PC-3 (cell line): Measurements from ENCODE around the gene MGAM2. TPM values are rescaled to one million over a fixed set of nuclear protein-coding genes. Genes with fewer than 3 reads are reported as not detected.

Source experiments
- ATAC-seq: fragments of 200-7000 bp; cut with Tn5 transposase; 2 replicates; pipeline ENCODE4 v1.9.1; 2020; ENCODE audit warnings: mild to moderate bottlenecking, moderate library complexity
- BruUV-seq: library from RNA; stranded (reverse); fragments of 400-500 nt; replicated peaks from 2 replicates; lab custom pipeline; 2021; lab: Mats Ljungman, UMichigan
- CTCF ChIA-PET: fragments of 300-600 bp; sonication (Branson Sonifier 250); formaldehyde crosslinking; loops from one replicate; lab custom pipeline; 2022; ENCODE audit warnings: antibody characterized with exemption; lab: Charles Lee
- POLR2A ChIA-PET: fragments of 300-600 bp; sonication (Branson Sonifier 250); formaldehyde crosslinking; loops from one replicate; lab custom pipeline; 2022; ENCODE audit warnings: antibody characterized with exemption; ENCODE audit not compliant: unreplicated experiment; lab: Charles Lee
- DNase-seq: peaks from one replicate; pipeline ENCODE4 v3.0.0-alpha.2; 2015
- H2AFZ ChIP-seq: fragments of 300-600 bp; sonication (generic); 2 replicates; pipeline ENCODE4 v1.6.0; 2016; ENCODE audit warnings: antibody characterized with exemption, low read length
- H3F3A ChIP-seq: fragments of 300-600 bp; sonication (generic); one replicate; pipeline ENCODE4 v1.6.0; 2017; ENCODE audit warnings: antibody characterized with exemption, low read length, control low read depth, mild to moderate bottlenecking; ENCODE audit not compliant: unreplicated experiment
- H3K27ac ChIP-seq: fragments of 300-600 bp; sonication (generic); 2 replicates; pipeline ENCODE4 v1.5.1; 2016; ENCODE audit warnings: mild to moderate bottlenecking, low read length
- H3K27me3 ChIP-seq: fragments of 300-600 bp; sonication (generic); 2 replicates; pipeline ENCODE4 v1.6.1; 2016; ENCODE audit warnings: low read length, mixed read lengths
- H3K36me3 ChIP-seq: fragments of 300-600 bp; sonication (generic); 2 replicates; pipeline ENCODE4 v1.6.1; 2016; ENCODE audit warnings: low read depth, mixed run types, low read length, mixed read lengths
- H3K4me1 ChIP-seq: fragments of 300-600 bp; sonication (generic); 2 replicates; pipeline ENCODE4 v1.5.1; 2016; ENCODE audit warnings: low read length; ENCODE audit not compliant: insufficient read depth
- H3K4me2 ChIP-seq: fragments of 300-600 bp; sonication (generic); 2 replicates; pipeline ENCODE4 v1.6.0; 2016; ENCODE audit warnings: low read length
- H3K4me3 ChIP-seq: fragments of 300-600 bp; sonication (generic); 2 replicates; pipeline ENCODE4 v1.5.1; 2016; ENCODE audit warnings: mild to moderate bottlenecking, low read length, mixed read lengths
- H3K79me2 ChIP-seq: fragments of 300-600 bp; sonication (generic); 2 replicates; pipeline ENCODE4 v1.6.1; 2017; ENCODE audit warnings: low read length, mixed read lengths
- H3K9ac ChIP-seq: fragments of 300-600 bp; sonication (generic); 2 replicates; pipeline ENCODE4 v1.6.0; 2016; ENCODE audit warnings: mild to moderate bottlenecking, low read length
- H3K9me2 ChIP-seq: fragments of 300-600 bp; sonication (generic); replicated peaks from 2 replicates; pipeline ENCODE4 v1.6.1; 2016; ENCODE audit warnings: mixed run types, low read length, mixed read lengths
- H3K9me3 ChIP-seq: fragments of 300-600 bp; sonication (generic); 2 replicates; pipeline ENCODE4 v1.6.1; 2016; ENCODE audit warnings: low read length, mixed read lengths
- H4K20me1 ChIP-seq: fragments of 300-600 bp; sonication (generic); 2 replicates; pipeline ENCODE4 v1.6.1; 2016; ENCODE audit warnings: low read length, mixed read lengths
- EZH2 ChIP-seq: fragments of 300-600 bp; sonication (generic); IDR thresholded peaks from one replicate; pipeline ENCODE4 v1.6.1; 2017; ENCODE audit warnings: antibody characterized with exemption, mild to moderate bottlenecking, low read length; ENCODE audit not compliant: unreplicated experiment
- EZH2phosphoT487 ChIP-seq: fragments of 300-600 bp; sonication (generic); IDR thresholded peaks from 2 replicates; pipeline ENCODE4 v1.6.1; 2018; ENCODE audit warnings: mild to moderate bottlenecking, antibody characterized with exemption, low read length, borderline replicate concordance
- intact Hi-C: fragments of 100-400 bp; cut with micrococcal nuclease; formaldehyde crosslinking; loops from 2 replicates; pipeline ENCODE4 v1.9.0; 2023
- total RNA-seq: library from RNA; depleted of rRNA; stranded (reverse); fragments of >200 nt; gene quantifications from 2 replicates; pipeline ENCODE4 v1.2.3, GENCODE V29; 2014
- TF ChIP-seq, protein P1 (sequence below): fragments of 300-600 bp; sonication (generic); conservative IDR thresholded peaks from 2 replicates; pipeline ENCODE4 v1.5.1; 2017; ENCODE audit warnings: antibody characterized with exemption, low read depth, mild to moderate bottlenecking, low read length

The MGAM2 gene
- total RNA-seq, 1 experiment from 2014 or later, result not detected

GRCh38 chr7:142161921-142162320 is 50.4 kb downstream of the MGAM2 start:
- Histone ChIP-seq H4K20me1 (no peaks in the 10 kb centered on the region), H3K4me1 (no peaks in the 10 kb centered on the region), H3K9ac (no peak overlapping the region), H3K79me2 (no peaks in the 10 kb centered on the region), H2AFZ (no peak overlapping the region), H3K4me3 (no peak overlapping the region), H3K27ac (no peak overlapping the region), H3K9me3 (no peaks in the 10 kb centered on the region), H3F3A (no peaks in the 10 kb centered on the region), H3K36me3 (no peaks in the 10 kb centered on the region), H3K9me2 (no peaks in the 10 kb centered on the region), H3K27me3 (peaks cover 45% of the 10 kb centered on the region), H3K4me2 (no peak overlapping the region)
- no peak for ATAC-seq
- no peak for DNase-seq
- ChIA-PET CTCF (no interaction called here), POLR2A (no interaction called here)
- BruUV-seq, result no TSS peak
- no peak for TF ChIP-seq EZH2
- no peak for TF ChIP-seq EZH2phosphoT487
- TF ChIP-seq, protein P1, sequence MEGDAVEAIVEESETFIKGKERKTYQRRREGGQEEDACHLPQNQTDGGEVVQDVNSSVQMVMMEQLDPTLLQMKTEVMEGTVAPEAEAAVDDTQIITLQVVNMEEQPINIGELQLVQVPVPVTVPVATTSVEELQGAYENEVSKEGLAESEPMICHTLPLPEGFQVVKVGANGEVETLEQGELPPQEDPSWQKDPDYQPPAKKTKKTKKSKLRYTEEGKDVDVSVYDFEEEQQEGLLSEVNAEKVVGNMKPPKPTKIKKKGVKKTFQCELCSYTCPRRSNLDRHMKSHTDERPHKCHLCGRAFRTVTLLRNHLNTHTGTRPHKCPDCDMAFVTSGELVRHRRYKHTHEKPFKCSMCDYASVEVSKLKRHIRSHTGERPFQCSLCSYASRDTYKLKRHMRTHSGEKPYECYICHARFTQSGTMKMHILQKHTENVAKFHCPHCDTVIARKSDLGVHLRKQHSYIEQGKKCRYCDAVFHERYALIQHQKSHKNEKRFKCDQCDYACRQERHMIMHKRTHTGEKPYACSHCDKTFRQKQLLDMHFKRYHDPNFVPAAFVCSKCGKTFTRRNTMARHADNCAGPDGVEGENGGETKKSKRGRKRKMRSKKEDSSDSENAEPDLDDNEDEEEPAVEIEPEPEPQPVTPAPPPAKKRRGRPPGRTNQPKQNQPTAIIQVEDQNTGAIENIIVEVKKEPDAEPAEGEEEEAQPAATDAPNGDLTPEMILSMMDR, result no peak
- intact Hi-C loops, result no loop called here

GRCh38 chr7:142168746-142169145 is 57.2 kb downstream of the MGAM2 start:
- CTCF ChIA-PET, result no interaction called here
- ATAC-seq, result no peak

DNA sequence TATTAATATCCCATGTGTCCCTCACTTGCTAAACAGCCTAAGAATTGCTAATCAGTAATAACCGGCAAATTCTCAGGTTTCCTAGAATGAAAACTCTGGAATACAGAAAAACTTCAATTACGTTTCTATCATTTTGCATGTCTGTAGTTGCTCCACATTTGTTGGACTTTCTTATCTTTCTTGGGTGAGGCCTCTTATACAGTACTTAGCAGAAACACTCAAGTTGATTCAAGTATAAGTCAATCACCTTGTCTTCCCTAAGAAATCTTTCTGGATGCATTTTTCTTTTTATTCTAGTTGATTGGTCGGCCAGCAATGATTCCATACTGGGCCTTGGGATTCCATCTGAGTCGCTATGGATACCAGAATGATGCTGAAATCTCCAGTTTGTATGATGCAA is 61.4 kb downstream of the MGAM2 start:
- DNase-seq (no peak), ATAC-seq (no peak)
- Histone ChIP-seq H3K4me1 (no peaks in the 10 kb centered on the region), H3K9me3 (no peaks in the 10 kb centered on the region), H3K36me3 (no peaks in the 10 kb centered on the region), H3F3A (no peaks in the 10 kb centered on the region), H3K27me3 (no peaks in the 10 kb centered on the region), H3K27ac (no peak overlapping the region), H3K4me2 (no peak overlapping the region), H3K79me2 (no peaks in the 10 kb centered on the region), H3K4me3 (no peak overlapping the region), H3K9ac (no peak overlapping the region), H2AFZ (no peak overlapping the region), H3K9me2 (no peaks in the 10 kb centered on the region), H4K20me1 (no peaks in the 10 kb centered on the region)
- no TSS peak for BruUV-seq
- CTCF ChIA-PET, result no interaction called here
- POLR2A ChIA-PET, result no interaction called here
- TF ChIP-seq, protein P1, result no peak
- no peak for TF ChIP-seq EZH2
- no peak for TF ChIP-seq EZH2phosphoT487
- intact Hi-C loops, result no loop called here

More at GRCh38 chr7:142168746-142169145, 57.2 kb downstream of the MGAM2 start:
- POLR2A ChIA-PET, result no interaction called here
- Histone ChIP-seq H3K9me3 (no peaks in the 10 kb centered on the region), H3K27me3 (peaks cover 20% of the 10 kb centered on the region), H3K9ac (no peak overlapping the region), H3K36me3 (no peaks in the 10 kb centered on the region), H3K4me1 (no peaks in the 10 kb centered on the region), H3K79me2 (no peaks in the 10 kb centered on the region), H4K20me1 (no peaks in the 10 kb centered on the region), H3K27ac (no peak overlapping the region), H2AFZ (no peak overlapping the region), H3K4me3 (no peak overlapping the region), H3F3A (no peaks in the 10 kb centered on the region), H3K9me2 (no peaks in the 10 kb centered on the region), H3K4me2 (no peak overlapping the region)
- TF ChIP-seq, protein P1, result no peak
- TF ChIP-seq EZH2, result no peak
- intact Hi-C loops, result no loop called here
- BruUV-seq, result no TSS peak
- peak; percentile 27 for DNase-seq
